Liver (tissue), 3 donors: ENCODE measurements around the gene KCNE5.
"Not testable (repeated sequence)": the region's sequence is repeated elsewhere in the genome, so short reads cannot be mapped to it uniquely, and the experiment has no call there.

Experiments
- GABPA ChIP-seq, 2 donors: IDR thresholded peaks in 1 of 2; conservative IDR thresholded peaks in 1 of 2; 2 replicates each; pipeline ENCODE4 v1.6.1; 2016; ENCODE audit warnings: antibody characterized with exemption in 2 of 2, mild to moderate bottlenecking in 1 of 2, moderate library complexity in 1 of 2
- TF ChIP-seq, protein P1 (sequence below): fragments of 150-350 bp; IDR thresholded peaks from 2 replicates; pipeline ENCODE4 v1.5.1; 2017; ENCODE audit warnings: improper control_type of control experiment, low read depth, low read length; ENCODE audit not compliant: missing input control
- donor health status: healthy.
- donor health status: healthy.

- TF ChIP-seq, protein P1, sequence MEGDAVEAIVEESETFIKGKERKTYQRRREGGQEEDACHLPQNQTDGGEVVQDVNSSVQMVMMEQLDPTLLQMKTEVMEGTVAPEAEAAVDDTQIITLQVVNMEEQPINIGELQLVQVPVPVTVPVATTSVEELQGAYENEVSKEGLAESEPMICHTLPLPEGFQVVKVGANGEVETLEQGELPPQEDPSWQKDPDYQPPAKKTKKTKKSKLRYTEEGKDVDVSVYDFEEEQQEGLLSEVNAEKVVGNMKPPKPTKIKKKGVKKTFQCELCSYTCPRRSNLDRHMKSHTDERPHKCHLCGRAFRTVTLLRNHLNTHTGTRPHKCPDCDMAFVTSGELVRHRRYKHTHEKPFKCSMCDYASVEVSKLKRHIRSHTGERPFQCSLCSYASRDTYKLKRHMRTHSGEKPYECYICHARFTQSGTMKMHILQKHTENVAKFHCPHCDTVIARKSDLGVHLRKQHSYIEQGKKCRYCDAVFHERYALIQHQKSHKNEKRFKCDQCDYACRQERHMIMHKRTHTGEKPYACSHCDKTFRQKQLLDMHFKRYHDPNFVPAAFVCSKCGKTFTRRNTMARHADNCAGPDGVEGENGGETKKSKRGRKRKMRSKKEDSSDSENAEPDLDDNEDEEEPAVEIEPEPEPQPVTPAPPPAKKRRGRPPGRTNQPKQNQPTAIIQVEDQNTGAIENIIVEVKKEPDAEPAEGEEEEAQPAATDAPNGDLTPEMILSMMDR: not testable (repeated sequence)
- not testable (repeated sequence) for TF ChIP-seq GABPA (IDR thresholded peaks at IDR 0.05 in 1 of 2, conservative IDR thresholded peaks at IDR 0.05 in 1 of 2)
These were observed 19.7 kb upstream of the KCNE5 start for GRCh38 chrX:109644671-109645070.
